Stimulated activated CD4-positive, alpha-beta T cell treated with anti-CD3 and anti-CD28 coated beads, TNF-alpha, amount 100 ng/mL, for 48 hours (primary cell): ENCODE data around the gene GOLGA2.
"Not testable (repeated sequence)": the region's sequence is repeated elsewhere in the genome, so short reads cannot be mapped to it uniquely, and the experiment has no call there.

Experiments
- DNase-seq, 3 donors: peaks; one replicate each; pipeline ENCODE4 v3.0.0-alpha.2; 2020; ENCODE audit warnings: low read depth in 3 of 3

The GOLGA2 gene

GRCh38 chr9:128242828-128243214 is 33.0 kb downstream of the GOLGA2 start:
- no peak for DNase-seq

GRCh38 chr9:128242124-128242523 is 33.7 kb downstream of the GOLGA2 start:
- DNase-seq = no peak

- DNase-seq = no peak
Measured at GRCh38 chr9:128233817-128234406, 41.9 kb downstream of the GOLGA2 start.

DNA sequence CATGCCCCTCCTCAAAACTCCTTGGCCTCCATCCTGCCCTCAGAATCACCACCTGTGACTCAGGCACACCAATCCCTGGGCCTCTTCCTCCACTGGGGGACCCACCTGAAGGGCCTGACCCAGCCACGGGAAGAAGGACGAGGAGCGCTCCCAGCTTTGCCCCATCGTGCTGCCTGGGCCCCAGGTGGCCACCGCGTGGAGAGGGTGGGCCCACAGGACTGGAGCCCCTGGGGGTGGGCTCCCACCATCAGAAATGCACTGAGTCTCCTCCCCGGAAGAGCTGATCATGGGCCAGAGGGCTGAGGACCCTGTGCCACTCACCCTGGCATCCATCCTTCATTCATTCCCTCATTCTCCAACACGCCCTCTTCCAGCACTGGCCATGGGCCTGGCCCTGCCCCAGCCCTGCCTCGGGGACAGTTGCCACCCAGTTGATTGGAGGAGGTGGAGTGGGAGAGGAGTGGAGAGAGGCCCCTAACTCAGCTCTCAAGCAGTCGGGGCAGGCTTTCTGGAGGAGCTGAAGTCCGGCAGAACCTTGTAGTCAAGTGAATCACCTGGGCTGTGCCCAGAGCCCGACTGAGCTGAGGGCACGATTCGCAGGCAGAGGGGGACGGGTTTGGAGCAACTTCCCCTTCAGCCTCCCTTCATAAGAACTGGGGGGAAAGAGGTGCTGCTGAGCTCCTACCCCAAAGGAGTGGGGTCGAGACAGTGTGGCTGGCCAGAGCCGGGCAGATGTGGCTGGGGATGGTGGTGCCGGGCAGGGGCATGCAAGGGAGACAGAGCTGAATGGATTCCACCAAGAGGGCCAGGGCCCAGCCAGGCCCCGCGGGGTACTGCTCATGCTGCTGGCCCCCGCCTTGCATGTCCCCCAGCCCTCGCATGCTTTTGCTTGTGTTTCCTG is 43.0 kb downstream of the GOLGA2 start:
- DNase-seq = no peak

- peak in 1 of 3 donors; percentile 16 for DNase-seq
Measured at GRCh38 chr9:128231638-128232527, 43.9 kb downstream of the GOLGA2 start.

GRCh38 chr9:128230897-128231296 is 44.9 kb downstream of the GOLGA2 start:
- DNase-seq = not testable (repeated sequence)

DNA sequence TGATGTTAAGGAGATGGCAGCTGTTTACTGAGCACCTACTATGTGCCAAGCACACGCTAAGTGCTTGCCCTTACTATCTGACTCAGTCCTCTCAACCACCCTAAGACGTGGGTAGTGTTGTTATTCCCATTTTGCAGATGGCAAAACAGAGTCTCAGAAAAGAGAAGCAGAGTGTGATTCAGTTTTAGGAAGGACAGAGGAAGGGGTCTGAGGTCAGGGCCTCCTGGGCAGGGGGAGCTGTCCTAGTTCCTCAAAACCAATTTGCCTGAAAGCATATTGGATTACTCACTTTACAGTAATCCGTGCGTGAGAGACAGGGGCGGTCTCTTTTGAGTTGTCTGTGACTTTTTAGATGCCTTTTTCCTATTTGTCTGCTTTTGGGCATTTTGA is 49.4 kb downstream of the GOLGA2 start:
- no peak for DNase-seq

DNA sequence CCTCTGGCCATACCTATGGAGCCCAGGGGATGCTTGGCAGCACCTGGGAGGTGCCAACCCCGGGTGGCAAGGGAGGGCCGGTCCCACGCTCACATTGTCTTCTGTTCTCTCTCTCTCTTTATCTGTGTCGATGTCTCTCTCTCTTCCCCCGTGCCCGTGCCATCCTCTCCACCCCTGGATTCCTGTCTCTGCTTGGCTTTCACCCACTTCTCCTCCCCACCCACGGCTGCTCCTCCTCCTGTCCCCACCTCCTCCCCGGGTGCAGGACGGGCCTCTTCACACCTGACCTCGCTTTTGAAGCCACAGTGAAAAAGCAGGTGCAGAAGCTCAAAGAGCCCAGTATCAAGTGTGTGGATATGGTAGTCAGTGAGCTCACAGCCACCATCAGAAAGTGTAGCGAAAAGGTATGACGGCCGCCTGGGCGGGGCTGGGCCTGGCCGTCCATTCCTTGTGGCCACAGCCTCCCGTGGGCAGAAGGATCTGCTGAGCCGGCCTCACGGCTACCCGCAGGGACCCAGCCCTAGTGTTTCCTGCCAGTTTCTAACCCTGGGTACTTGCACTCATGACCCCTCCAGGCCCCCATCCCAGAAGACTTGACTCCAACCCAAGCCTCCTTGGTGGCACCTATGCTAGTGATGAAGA is 49.9 kb downstream of the GOLGA2 start:
- no peak for DNase-seq

GRCh38 chr9:128224877-128225276 is 50.9 kb downstream of the GOLGA2 start:
- DNase-seq = no peak

DNA sequence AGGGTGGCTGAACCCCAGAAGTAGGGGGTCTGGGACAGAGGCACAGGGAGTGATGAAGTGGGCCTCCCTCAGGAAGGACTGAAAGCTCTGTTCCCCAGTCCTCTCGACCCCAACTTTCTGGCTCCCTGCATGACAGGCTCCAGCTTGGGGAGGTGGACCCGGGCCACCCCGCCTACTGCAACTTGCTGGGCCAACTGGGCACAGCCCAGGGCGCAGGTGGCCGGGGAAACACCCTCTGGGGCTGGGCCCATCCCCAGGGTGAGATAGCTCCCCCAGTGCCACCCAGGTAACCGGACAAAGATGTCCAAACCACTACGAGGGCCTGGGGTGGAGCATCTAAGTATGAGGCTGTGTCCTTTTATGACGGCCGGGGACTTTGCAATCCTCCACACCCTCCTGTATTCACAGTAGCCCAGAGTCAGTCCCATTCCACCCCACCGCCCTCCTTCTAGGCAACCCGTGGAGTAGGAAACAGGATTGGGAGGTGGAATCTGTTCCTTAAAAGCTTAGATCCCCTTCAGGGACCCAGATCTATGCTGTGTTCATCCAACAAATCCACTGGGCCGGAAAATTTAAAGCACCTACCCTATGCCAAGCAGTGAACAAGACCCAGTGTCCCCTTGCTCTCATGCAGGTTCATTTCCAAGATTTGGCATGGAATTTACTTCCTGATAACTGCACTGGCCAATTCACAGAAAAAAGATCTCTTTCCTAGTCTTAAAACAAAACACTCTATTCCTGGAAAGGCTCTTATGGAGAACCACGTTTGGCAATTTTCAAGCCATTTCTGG is 52.7 kb downstream of the GOLGA2 start:
- DNase-seq = no peak

DNA sequence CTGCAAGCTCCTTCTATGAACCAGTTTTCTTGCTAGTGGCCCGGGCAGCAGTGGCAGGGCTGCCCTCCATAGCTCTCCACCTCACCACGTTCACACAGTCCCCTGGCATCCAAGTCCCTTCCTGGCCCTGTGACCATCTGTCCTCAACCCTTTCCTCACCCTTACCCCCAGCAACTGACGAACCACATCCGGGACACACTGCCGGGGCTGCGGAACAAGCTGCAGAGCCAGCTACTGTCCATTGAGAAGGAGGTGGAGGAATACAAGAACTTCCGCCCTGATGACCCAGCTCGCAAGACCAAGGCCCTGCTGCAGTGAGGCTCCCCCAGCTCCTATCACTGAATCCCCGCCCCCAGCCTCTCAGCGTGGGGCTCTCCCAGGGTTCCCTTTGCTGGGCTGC is 53.8 kb downstream of the GOLGA2 start:
- no peak for DNase-seq

GRCh38 chr9:128219831-128220230 is 56.0 kb downstream of the GOLGA2 start:
- DNase-seq = no peak

DNA sequence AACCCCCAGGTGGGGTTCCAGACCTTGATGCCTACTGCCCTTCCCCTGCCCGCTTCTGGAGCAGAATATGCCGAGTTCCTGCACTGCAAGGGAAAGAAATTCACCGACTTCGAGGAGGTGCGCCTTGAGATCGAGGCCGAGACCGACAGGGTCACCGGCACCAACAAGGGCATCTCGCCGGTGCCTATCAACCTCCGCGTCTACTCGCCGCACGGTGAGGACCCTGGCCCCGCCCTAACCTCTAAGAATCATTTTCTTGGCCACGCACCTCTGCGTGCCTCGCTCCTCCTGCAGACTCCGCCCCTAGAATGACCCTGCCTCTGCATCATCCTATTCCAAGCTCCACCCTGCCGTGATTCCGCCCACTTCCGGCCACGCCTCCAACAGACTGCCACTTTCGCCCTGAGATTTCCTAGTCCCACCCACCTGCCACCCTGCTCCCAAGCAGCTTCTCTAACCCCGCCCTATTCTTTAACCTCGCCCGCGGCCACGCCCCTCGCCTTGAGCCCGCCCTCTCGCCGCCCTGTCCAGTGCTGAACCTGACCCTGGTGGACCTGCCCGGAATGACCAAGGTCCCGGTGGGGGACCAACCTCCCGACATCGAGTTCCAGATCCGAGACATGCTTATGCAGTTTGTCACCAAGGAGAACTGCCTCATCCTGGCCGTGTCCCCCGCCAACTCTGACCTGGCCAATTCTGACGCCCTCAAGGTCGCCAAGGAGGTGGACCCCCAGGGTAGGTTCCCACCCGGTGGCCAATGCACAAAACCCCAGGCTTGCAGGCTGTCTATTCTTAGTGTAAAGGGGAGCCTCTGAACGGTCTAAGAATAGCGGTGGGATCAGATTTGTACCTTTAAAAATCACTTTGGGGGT is 57.1 kb downstream of the GOLGA2 start:
- peak; percentile 87 to 94 (median 94) for DNase-seq

DNA sequence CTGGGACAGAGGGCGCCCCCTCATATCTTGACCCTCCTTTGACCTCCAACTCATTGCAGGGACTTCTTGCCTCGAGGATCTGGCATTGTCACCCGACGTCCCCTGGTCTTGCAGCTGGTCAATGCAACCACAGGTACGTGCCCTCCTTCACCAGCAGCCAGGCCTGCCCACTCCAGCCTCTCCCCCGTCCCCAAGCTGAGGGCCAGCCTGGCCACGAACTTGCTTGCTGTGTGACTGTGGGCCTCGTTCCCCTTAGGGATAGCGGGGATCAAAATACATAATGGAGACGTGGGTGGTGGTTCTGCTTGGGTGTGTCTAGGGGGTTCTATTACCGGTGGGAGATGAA is 57.7 kb downstream of the GOLGA2 start:
- no peak for DNase-seq

GRCh38 chr9:128216781-128217553 is 58.8 kb downstream of the GOLGA2 start:
- DNase-seq = no peak

DNA sequence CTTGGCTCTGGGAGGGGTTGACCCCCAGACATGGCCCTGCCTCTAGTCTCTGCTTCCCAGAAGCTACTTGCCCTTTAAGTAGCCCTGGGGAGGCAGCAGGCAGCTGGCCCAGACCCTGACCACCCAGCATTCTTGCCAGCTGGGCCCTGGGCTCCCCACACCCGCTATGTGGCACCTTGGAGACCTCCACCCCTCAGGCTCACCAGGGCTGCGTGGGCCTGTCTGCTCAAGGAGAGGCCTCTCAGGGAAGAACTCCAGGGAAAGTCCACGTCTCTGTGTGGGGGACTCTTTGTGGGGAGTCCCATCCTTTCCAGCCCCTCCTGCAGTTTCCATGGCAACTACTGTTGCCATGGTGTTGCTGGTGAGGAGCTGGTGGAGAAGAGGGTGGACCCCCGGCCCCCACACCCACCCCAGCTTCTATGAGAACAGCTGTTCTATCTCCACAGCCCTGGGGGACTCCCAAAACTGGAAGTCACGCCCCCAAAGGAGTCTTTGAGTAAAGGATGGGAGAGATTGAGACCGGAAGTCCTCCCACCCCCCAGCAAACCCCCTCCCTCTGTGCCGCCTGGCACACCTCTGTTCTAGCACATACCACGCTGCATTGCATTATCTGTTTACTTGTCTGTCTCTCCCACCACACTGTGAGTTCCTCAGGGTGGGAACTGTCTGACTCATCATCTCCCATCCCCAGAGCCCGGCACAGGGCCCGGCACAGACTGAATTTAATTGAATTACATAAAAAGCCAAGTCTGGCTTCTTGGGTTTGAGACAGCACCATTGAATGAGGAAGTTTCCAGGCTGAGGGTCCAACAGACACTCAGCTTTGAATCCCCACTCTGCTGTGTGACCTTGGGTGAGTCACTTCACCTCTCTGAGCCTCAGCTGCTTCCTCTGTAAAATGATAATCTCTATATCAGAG is 60.1 kb downstream of the GOLGA2 start:
- no peak for DNase-seq

DNA sequence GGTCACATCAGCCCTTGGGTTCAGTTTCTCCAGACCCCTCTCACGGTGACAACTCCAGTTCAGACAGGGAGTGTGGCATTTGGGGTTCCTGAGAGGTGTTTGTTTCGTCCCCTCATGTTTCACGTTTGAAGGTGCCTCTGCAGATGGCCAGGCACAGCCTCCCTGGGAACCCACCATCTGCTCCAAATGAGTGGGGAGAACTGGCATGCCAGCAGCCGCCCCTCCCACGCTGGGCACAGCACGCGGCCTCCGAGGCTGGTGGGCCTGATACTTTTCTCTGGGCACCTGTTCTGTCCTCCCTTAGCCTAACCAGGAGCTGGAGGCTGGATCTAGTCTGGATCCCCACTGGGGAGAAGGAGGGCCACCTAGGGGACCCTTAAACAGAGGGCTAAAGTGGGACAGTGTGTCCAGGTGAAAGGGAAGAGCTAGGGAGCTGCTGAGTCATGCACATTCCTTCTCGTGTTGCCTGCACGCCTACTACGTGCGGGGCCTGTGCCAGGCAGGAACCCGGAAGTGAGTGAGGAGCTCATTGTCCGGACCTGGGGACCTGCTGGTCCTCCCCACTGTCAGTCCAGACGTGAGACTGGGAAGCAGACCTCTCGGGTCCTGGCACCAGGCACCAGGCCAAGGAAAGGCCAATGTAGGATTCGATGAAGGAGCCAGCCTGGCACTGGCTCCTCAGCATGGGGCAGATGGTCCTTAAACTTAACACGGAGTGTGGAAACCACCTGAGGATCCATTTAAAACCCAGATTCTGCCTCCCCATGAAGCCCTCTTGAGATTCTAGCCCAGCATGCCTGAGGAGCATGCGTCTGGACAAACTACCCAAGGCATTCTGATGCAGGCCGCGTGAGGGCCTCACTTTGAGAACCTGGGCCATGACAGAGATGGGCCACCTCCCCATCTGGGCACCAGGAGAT is 61.0 kb downstream of the GOLGA2 start:
- DNase-seq = no peak
